Activated CD4-positive, CD25-positive, alpha-beta regulatory T cell treated with anti-CD3 and anti-CD28 coated beads, Interleukin-2, amount 50 U/mL, for 72 hours (primary cell): ENCODE data around the gene PDGFD.

Experiments
- DNase-seq: peaks from one replicate; pipeline ENCODE4 v3.0.0; 2021

The PDGFD gene

GRCh38 chr11:104092744-104093143 lies 71.2 kb downstream of the PDGFD start:
- no peak for DNase-seq

DNA sequence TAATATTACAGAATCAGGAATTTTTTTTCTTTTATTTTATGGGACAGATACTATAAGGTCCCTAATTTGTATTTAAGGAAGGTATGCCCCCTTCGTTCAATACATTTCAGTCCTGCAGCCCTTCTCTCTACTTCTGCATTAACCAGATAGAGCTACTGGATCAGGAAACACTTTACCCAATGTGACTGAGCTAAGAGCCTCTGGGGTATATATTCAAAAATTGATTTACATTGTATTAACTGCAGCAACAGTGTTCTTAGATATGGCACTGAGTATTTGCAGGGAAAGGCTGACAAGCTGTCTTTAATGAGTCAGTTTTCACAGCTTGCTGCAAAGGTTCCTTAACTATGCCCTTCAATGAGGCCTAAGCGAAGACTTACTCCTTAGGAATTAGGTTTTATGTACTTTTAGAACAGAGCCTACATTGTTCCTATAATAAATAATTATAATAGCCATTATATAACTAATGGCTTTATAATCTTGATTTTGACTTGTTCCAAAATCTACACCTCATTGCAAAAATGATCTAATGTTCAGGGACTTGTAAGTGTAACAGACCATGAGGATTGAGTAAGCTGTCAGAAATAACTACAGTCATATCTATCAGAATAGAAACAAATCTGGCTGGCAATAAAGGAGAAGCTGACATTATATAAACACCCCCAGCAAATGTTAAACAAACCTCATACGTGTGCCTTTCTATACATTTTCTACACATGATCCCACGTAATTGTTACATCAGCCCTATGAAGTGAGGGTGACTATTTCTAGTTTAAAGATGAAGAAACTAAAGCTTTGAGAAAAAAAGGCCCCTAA lies 72.5 kb downstream of the PDGFD start:
- no peak for DNase-seq

DNA sequence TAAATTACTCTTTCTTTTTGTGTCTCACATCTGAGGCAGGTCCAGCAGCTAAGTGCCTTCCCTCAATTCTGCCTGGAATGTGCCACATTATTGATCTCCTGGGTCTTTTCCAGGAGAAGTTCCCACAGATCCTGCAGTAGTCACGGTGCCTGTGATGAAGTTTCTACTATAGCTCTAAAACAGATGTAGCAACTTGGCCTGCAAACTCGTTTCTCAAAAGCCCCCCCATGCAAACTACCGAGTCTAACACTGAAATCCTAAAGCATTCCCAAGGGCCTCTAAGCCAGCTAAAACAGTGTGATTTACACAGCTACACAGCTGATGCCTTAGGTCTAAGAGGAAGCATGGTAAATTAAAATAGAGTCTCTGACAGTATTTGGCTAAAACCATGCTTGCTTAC lies 73.2 kb downstream of the PDGFD start:
- no peak for DNase-seq

DNA sequence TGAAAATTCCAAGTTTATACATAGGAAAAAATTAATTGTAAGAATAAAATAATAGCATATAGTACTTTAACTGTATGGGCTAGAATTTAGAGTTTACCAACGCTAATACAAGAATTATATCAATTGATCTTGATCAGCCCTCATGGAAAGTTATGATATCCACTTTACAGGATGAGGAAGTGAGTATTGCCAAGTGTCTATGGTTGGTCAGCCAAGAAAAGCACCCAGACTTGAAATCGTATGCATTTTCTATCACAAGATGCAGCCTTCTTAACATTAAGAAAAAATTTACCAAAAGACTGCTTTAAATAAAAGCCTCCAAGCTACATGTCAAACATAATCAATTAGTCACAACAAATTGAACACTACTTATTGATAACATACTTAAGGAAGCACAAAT lies 74.5 kb downstream of the PDGFD start:
- DNase-seq: no peak

GRCh38 chr11:104086621-104087020 lies 77.3 kb downstream of the PDGFD start:
- no peak for DNase-seq

- no peak for DNase-seq
Measured at GRCh38 chr11:104078995-104079394, 85.0 kb downstream of the PDGFD start.

- no peak for DNase-seq
Measured at GRCh38 chr11:104078245-104078644, 85.7 kb downstream of the PDGFD start.

DNA sequence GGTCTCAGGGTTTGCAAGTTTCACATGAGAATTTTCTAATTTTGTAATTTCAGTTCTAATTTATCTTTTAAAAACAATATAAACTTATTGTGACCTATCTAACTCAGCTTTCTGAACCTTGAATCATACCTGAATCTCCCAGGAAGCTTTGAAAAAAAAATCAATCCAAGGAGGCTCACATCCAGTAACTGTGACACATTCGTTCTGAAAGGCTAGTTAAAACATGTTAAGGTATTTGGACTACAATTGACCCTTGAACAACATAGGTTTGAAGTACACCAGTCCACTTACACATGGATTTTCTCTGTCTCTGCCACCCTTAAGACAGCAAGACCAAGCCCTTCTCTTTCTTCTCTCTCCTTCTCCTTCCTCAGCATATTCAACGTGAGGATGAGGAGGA lies 87.5 kb downstream of the PDGFD start:
- no peak for DNase-seq

- no peak for DNase-seq
Measured at GRCh38 chr11:104075706-104076105, 88.2 kb downstream of the PDGFD start.

DNA sequence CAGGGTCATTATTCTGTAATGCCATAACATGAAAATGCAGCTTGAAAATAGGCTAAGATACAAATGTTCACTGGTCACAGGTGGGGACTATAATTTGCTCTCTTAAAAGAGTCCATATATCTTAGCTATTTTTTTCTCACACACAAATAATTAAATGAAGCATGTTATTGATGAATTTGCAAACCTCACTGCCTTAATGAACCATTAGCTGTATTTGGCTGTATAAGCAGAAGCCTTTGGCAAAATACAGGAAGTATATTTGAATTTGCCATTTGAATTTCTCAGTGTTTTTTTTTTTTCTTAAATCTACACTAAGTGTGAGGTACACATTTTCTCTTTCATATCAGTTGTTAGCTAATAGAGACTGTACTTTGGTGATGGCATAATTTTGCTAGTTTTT lies 88.9 kb downstream of the PDGFD start:
- DNase-seq: no peak

GRCh38 chr11:104073950-104074705 lies 89.8 kb downstream of the PDGFD start:
- DNase-seq: no peak

GRCh38 chr11:104067534-104067933 lies 96.4 kb downstream of the PDGFD start:
- DNase-seq: no peak

- DNase-seq: no peak
Measured at GRCh38 chr11:104064034-104064630, 99.8 kb downstream of the PDGFD start.

DNA sequence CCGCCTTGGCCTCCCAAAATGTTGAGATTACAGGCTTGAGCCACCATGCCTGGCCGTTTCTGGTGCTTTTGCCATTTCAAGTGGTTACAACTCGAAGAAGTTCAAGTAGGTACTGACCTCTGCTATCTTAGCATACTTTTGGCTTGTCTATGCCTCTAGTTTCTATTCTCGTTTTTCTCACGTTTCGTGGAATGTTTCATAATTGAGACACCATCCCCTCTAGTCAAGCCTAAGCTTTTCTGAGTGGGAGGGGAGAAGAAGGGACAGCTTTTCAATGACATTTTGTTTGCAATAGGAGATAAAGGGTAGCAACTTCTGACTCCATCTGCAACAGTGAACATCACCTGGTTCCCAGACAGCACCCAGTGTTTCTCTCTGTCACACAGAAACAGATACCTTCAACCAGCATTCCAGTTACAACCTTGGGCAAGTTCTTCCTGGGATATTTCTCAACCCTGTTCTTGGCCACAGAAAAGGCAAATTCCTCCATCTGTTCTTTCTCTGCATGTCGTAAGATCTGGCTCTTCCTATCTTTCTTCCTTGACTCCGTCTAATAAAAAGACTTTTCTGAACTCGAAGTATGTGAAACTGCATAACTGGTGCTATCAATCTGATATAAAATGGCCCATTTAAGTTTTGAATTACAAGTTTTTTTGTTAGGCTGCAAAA lies 102.0 kb downstream of the PDGFD start:
- DNase-seq: no peak

DNA sequence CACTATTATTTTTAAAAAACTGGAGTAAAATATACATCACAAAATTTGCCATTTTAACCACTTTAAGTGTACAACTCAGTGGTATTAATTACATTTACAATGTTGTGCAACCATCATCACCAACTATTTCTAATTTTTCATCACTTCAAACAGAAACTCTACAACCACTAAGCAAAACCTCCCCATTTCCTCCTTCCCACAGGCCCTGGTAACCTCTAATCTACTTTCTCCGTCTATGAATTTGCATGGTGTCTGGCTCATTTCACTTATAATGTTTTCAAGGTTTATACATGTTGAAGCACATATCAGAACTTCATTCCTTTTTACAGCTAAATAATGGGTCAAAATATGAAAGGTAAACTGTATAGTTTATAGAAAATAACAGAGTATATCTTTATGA lies 103.1 kb downstream of the PDGFD start:
- DNase-seq: no peak

GRCh38 chr11:104060004-104060794 lies 103.7 kb downstream of the PDGFD start:
- DNase-seq: no peak

GRCh38 chr11:104058680-104059079 lies 105.3 kb downstream of the PDGFD start:
- no peak for DNase-seq

- DNase-seq: no peak
Measured at GRCh38 chr11:104057908-104058307, 106.0 kb downstream of the PDGFD start.

DNA sequence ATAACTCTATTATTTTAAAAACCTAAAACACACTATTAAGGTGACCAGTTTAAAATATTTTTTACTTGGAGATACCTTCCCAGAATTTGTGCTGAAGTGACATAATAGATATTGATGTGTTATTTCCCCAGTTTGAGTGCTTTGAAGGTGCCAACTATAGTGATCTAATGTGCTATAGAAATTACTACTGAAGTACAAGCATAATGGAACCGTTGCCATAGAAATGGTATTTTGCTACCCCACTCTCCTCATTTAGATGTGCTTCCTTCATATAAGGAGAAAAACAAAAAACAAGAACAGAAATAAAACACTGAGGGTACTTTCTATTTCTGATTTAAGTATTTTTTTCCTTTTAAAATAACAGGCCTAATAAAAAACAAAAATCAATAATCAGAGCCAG lies 108.4 kb downstream of the PDGFD start:
- no peak for DNase-seq

DNA sequence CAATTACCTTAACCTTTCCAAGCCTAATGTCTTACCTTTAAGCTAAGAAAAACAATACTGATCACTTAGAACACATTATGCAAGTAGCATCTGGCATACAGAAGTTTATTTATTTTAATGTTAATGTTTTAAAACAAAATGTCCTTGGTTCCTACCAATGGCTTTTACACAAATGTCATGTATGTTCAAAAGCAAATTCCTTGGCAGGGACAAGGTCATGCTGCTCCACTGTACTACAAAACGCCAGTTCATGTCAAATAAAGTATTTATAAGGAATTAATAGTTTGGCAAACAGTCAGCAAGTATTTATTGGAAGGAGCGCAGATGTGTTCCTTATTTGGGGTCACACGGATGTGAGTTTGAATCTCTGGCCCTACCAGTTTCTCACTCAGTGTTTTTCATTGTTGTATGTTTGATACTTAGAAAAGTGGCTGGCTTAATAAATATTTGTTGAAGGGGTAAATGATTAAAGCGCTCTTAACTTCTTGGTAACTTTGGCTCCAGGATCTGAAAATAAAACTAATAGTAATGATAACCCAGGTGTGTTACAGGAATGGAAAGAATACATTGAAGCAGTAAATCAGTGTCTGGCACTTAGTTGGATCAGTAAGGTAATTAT lies 108.9 kb downstream of the PDGFD start:
- DNase-seq: no peak

- DNase-seq: no peak
Measured at GRCh38 chr11:104053743-104054478, 110.0 kb downstream of the PDGFD start.
